IMR-90 (cell line): ENCODE measurements around the gene BPTF. TPM values are rescaled to one million over a fixed set of nuclear protein-coding genes. Genes with fewer than 3 reads are reported as not detected.
"Not testable (repeated sequence)": the region's sequence is repeated elsewhere in the genome, so short reads cannot be mapped to it uniquely, and the experiment has no call there.

ENCODE experiments used
- ATAC-seq: fragments of 200-7000 bp; cut with Tn5 transposase; 2 replicates; pipeline ENCODE4 v1.9.1; 2020; ENCODE audit warnings: low read depth, mild to moderate bottlenecking, moderate library complexity
- BruUV-seq: library from RNA; stranded (reverse); fragments of 400-500 nt; replicated peaks from 2 replicates; lab custom pipeline; 2021; lab: Mats Ljungman, UMichigan
- CTCF ChIA-PET: fragments of 300-600 bp; formaldehyde crosslinking; extraction: SDS; loops from one replicate; lab custom pipeline; 2021; ENCODE audit warnings: antibody characterized with exemption; lab: Yijun Ruan, JAX
- POLR2A ChIA-PET: fragments of 300-600 bp; sonication (Branson Sonifier 250); formaldehyde crosslinking; loops from one replicate; lab custom pipeline; 2022; ENCODE audit warnings: antibody characterized with exemption; ENCODE audit not compliant: unreplicated experiment; lab: Charles Lee
- DNase-seq: peaks from one replicate; pipeline ENCODE4 v3.0.0; 2013
- H2AFZ ChIP-seq: replicated peaks from 2 replicates; pipeline ENCODE3; 2013; ENCODE audit warnings: low read length, mild to moderate bottlenecking; ENCODE audit not compliant: poor library complexity
- H2AK5ac ChIP-seq: 2 replicates; pipeline ENCODE4 v1.6.1; 2013; ENCODE audit warnings: low read depth, low read length, inconsistent platforms
- H2AK9ac ChIP-seq: replicated peaks from 2 replicates; pipeline ENCODE3; 2013; ENCODE audit warnings: mild to moderate bottlenecking, low read depth, low read length, moderate library complexity; ENCODE audit not compliant: poor library complexity
- H2BK120ac ChIP-seq: 2 replicates; pipeline ENCODE4 v1.6.1; 2013; ENCODE audit warnings: low read depth, low read length, inconsistent platforms
- H2BK15ac ChIP-seq: 3 replicates; pipeline ENCODE4 v1.6.1; 2013; ENCODE audit warnings: low read depth, low read length, inconsistent platforms
- H2BK20ac ChIP-seq: 2 replicates; pipeline ENCODE4 v1.6.1; 2013; ENCODE audit warnings: low read depth, mild to moderate bottlenecking, inconsistent platforms, low read length, moderate library complexity
- H2BK5ac ChIP-seq: 2 replicates; pipeline ENCODE4 v1.6.1; 2013; ENCODE audit warnings: mild to moderate bottlenecking, low read depth, low read length, inconsistent platforms; ENCODE audit not compliant: poor library complexity, severe bottlenecking
- H3K14ac ChIP-seq: replicated peaks from 2 replicates; pipeline ENCODE4 v1.6.1; 2013; ENCODE audit warnings: low read depth, low read length, inconsistent platforms
- H3K18ac ChIP-seq: 2 replicates; pipeline ENCODE4 v1.6.1; 2013; ENCODE audit warnings: low read depth, low read length, control low read depth
- H3K23ac ChIP-seq: 2 replicates; pipeline ENCODE4 v1.6.1; 2013; ENCODE audit warnings: low read depth, low read length, inconsistent platforms
- H3K27ac ChIP-seq: 2 replicates; pipeline ENCODE4 v1.5.1; 2013; ENCODE audit warnings: mild to moderate bottlenecking, control low read depth, low read length; ENCODE audit not compliant: insufficient read depth
- H3K27me3 ChIP-seq: 2 replicates; pipeline ENCODE4 v1.6.1; 2013; ENCODE audit warnings: low read length; ENCODE audit not compliant: control insufficient read depth, insufficient read depth
- H3K36me3 ChIP-seq: 2 replicates; pipeline ENCODE4 v1.6.1; 2013; ENCODE audit warnings: low read length, mixed read lengths; ENCODE audit not compliant: control insufficient read depth, insufficient read depth
- H3K4ac ChIP-seq: 2 replicates; pipeline ENCODE4 v1.6.1; 2013; ENCODE audit warnings: low read depth, low read length, inconsistent platforms
- H3K4me1 ChIP-seq: 2 replicates; pipeline ENCODE4 v1.6.1; 2013; ENCODE audit warnings: low read length, mixed read lengths; ENCODE audit not compliant: control insufficient read depth, insufficient read depth
- H3K4me2 ChIP-seq: 2 replicates; pipeline ENCODE4 v1.6.1; 2013; ENCODE audit warnings: low read depth, mild to moderate bottlenecking, control low read depth, low read length, moderate library complexity
- H3K4me3 ChIP-seq: 2 replicates; pipeline ENCODE4 v1.5.1; 2013; ENCODE audit warnings: low read depth, mild to moderate bottlenecking, control low read depth, low read length, moderate library complexity; ENCODE audit not compliant: insufficient read depth
- H3K56ac ChIP-seq: 2 replicates; pipeline ENCODE4 v1.6.1; 2013; ENCODE audit warnings: low read length, inconsistent platforms; ENCODE audit not compliant: insufficient read depth; ENCODE audit errors: extremely low read depth
- H3K79me1 ChIP-seq, 2 experiments: 2 replicates each; pipeline ENCODE4 v1.6.1; 2013; ENCODE audit warnings: low read length in 2 of 2, inconsistent platforms in 1 of 2, low read depth in 1 of 2
- H3K9ac ChIP-seq: 2 replicates; pipeline ENCODE4 v1.6.1; 2013; ENCODE audit warnings: low read depth, low read length, control low read depth
- H3K9me1 ChIP-seq: 2 replicates; pipeline ENCODE4 v1.6.1; 2013; ENCODE audit warnings: low read length, inconsistent platforms; ENCODE audit not compliant: insufficient read depth
- H3K9me3 ChIP-seq: 2 replicates; pipeline ENCODE4 v1.6.1; 2013; ENCODE audit warnings: low read length; ENCODE audit not compliant: control insufficient read depth, insufficient read depth
- H4K20me1 ChIP-seq: 2 replicates; pipeline ENCODE4 v1.6.1; 2013; ENCODE audit warnings: low read length, inconsistent platforms; ENCODE audit not compliant: insufficient read depth
- H4K5ac ChIP-seq: 2 replicates; pipeline ENCODE4 v1.6.1; 2013; ENCODE audit warnings: mild to moderate bottlenecking, low read depth, low read length, control low read depth
- H4K8ac ChIP-seq, 2 experiments: 2 replicates each; pipeline ENCODE4 v1.6.1; 2013; ENCODE audit warnings: low read depth in 2 of 2, low read length in 2 of 2, control low read depth in 1 of 2, inconsistent platforms in 1 of 2
- H4K91ac ChIP-seq: 2 replicates; pipeline ENCODE4 v1.6.1; 2013; ENCODE audit warnings: low read depth, low read length, inconsistent platforms; ENCODE audit not compliant: insufficient read depth
- CEBPB ChIP-seq: IDR thresholded peaks from 2 replicates; pipeline ENCODE4 v1.6.1; 2012; ENCODE audit warnings: low read depth, low read length, improper control_type of control experiment
- WGBS, 2 experiments: methylation state at CpG; one replicate each; pipeline versions ENCODE4 v1.1.5 to v1.1.7; 2013; ENCODE audit warnings: missing lambda C conversion rate in 2 of 2; ENCODE audit not compliant: insufficient read length in 1 of 2; ENCODE audit errors: extremely low coverage in 2 of 2; 5-methylcytosine and 5-hydroxymethylcytosine counted together
- dilution Hi-C: fragments of 300-500 bp; cut with HindIII; formaldehyde crosslinking; loops from one replicate; pipeline ENCODE4 v1.14.3; 2018; ENCODE audit warnings: low sequenced_read_pairs; ENCODE audit not compliant: unreplicated experiment
- in situ Hi-C: fragments of 300-500 bp; cut with MboI; formaldehyde crosslinking; loops from 3 replicates; pipeline ENCODE4 v1.14.3; 2019; ENCODE audit warnings: low sequenced_read_pairs, inconsistent platforms, mixed read lengths
- intact Hi-C: fragments of 100-400 bp; cut with micrococcal nuclease; formaldehyde crosslinking; loops from 2 replicates; pipeline ENCODE4 v1.10.0; 2022
- polyA plus RNA-seq, 3 experiments: library from polyadenylated mRNA; depleted of rRNA; stranded (reverse); fragments of >200 nt; gene quantifications; 2 replicates each; pipeline ENCODE4 v1.2.3, GENCODE V29; 2012; ENCODE audit warnings: low replicate concordance in 1 of 3
- total RNA-seq: library from RNA; depleted of rRNA; stranded (reverse); fragments of >200 nt; gene quantifications from 2 replicates; pipeline ENCODE4 v1.2.3, GENCODE V29; 2012

The BPTF gene
- total and polyA plus RNA-seq, 2 of the 4 experiments (the other 2 are of a cell fraction): 32.3 to 35.7 TPM

- H3K18ac ChIP-seq, POLR2A ChIA-PET, H3K9ac ChIP-seq, H3K14ac ChIP-seq, in situ Hi-C loops, H2AK9ac ChIP-seq, H4K5ac ChIP-seq, H3K4me3 ChIP-seq, DNase-seq, H2BK5ac ChIP-seq, H3K36me3 ChIP-seq, H3K4me1 ChIP-seq, H3K27ac ChIP-seq, dilution Hi-C loops, H2BK20ac ChIP-seq, BruUV-seq, H2BK120ac ChIP-seq, H2AK5ac ChIP-seq, H3K79me1 ChIP-seq, H3K4me2 ChIP-seq, H3K56ac ChIP-seq, H3K4ac ChIP-seq, H3K27me3 ChIP-seq, ATAC-seq, H2AFZ ChIP-seq, H2BK15ac ChIP-seq, H3K23ac ChIP-seq, H4K20me1 ChIP-seq, H3K9me3 ChIP-seq, CTCF ChIA-PET, H3K9me1 ChIP-seq, H4K8ac ChIP-seq, intact Hi-C loops, H4K91ac ChIP-seq: not testable (repeated sequence)
- WGBS, 2 experiments: 90% methylated on average over 2 of the region's 6 CpGs; no CpG with 5 or more reads in 1 of the 2 experiments
- TF ChIP-seq CEBPB: peak; percentile 60
Observed at GRCh38 chr17:67812380-67812779, 12.9 kb upstream of the BPTF start.
